Liver (tissue), 9 donors: Measurements from ENCODE around the gene ZNF792. TPM values are rescaled to one million over a fixed set of nuclear protein-coding genes. Genes with fewer than 3 reads are reported as not detected.
A peak's percentile ranks its signal among the peaks of the same experiment; 100 is the strongest.

Experiments
- DNase-seq: peaks from one replicate; pipeline ENCODE4 v3.0.0-alpha.2; 2017; ENCODE audit warnings: low spot score
- H3K27ac ChIP-seq, 2 donors: one replicate each; pipeline ENCODE4 v1.7.0; 2013; ENCODE audit warnings: inconsistent platforms in 2 of 2, low read length in 2 of 2, control low read depth in 1 of 2, low read depth in 1 of 2, mild to moderate bottlenecking in 1 of 2
- H3K27me3 ChIP-seq, 4 donors: one replicate each; pipeline versions ENCODE4 v1.6.1 to v1.7.0; 2013; ENCODE audit warnings: low read length in 3 of 4, inconsistent platforms in 1 of 4, mild to moderate bottlenecking in 1 of 4, moderate library complexity in 1 of 4; ENCODE audit not compliant: control insufficient read depth in 4 of 4, insufficient read depth in 4 of 4
- H3K36me3 ChIP-seq, 4 donors: one replicate each; pipeline versions ENCODE4 v1.6.1 to v1.7.0; 2013; ENCODE audit warnings: low read length in 3 of 4, mild to moderate bottlenecking in 3 of 4, low read depth in 1 of 4, moderate library complexity in 1 of 4; ENCODE audit not compliant: control insufficient read depth in 4 of 4, insufficient read depth in 3 of 4
- H3K4me1 ChIP-seq, 4 donors: one replicate each; pipeline versions ENCODE4 v1.6.1 to v1.7.0; 2013; ENCODE audit warnings: low read length in 3 of 4, mild to moderate bottlenecking in 3 of 4, moderate library complexity in 1 of 4; ENCODE audit not compliant: control insufficient read depth in 4 of 4, insufficient read depth in 4 of 4
- H3K4me3 ChIP-seq, 3 donors: one replicate each; pipeline versions ENCODE4 v1.6.1 to v1.7.0; 2013; ENCODE audit warnings: low read length in 3 of 3, control low read depth in 1 of 3, low read depth in 1 of 3, mild to moderate bottlenecking in 1 of 3
- H3K9ac ChIP-seq, 2 donors: one replicate each; pipeline ENCODE4 v1.7.0; 2013; ENCODE audit warnings: low read length in 2 of 2, mild to moderate bottlenecking in 2 of 2, moderate library complexity in 2 of 2, control low read depth in 1 of 2, low read depth in 1 of 2
- H3K9me3 ChIP-seq, 4 donors: one replicate each; pipeline versions ENCODE4 v1.6.1 to v1.7.0; 2013; ENCODE audit warnings: low read length in 3 of 4; ENCODE audit not compliant: control insufficient read depth in 4 of 4
- EGR1 ChIP-seq, 2 donors: IDR thresholded peaks; 2 replicates each; pipeline ENCODE4 v1.6.1; 2016 to 2018; ENCODE audit warnings: antibody characterized with exemption in 2 of 2, low read depth in 2 of 2
- FOXA1 ChIP-seq: IDR thresholded peaks from 2 replicates; pipeline ENCODE4 v1.6.1; 2016; ENCODE audit warnings: antibody characterized with exemption
- HNF4A ChIP-seq, 2 donors: conservative IDR thresholded peaks; 2 replicates each; pipeline ENCODE4 v1.6.1; 2016; ENCODE audit warnings: antibody characterized with exemption in 2 of 2, mild to moderate bottlenecking in 2 of 2
- HNF4G ChIP-seq: IDR thresholded peaks from 2 replicates; pipeline ENCODE4 v1.6.1; 2016; ENCODE audit warnings: antibody characterized with exemption
- JUND ChIP-seq, 2 donors: IDR thresholded peaks; 2 replicates each; pipeline ENCODE4 v1.6.1; 2016; ENCODE audit warnings: antibody characterized with exemption in 2 of 2
- NR2F2 ChIP-seq: IDR thresholded peaks from 2 replicates; pipeline ENCODE4 v1.6.1; 2016; ENCODE audit warnings: antibody characterized with exemption
- RAD21 ChIP-seq, 2 donors: IDR thresholded peaks; 2 replicates each; pipeline ENCODE4 v1.6.1; 2016; ENCODE audit warnings: antibody characterized with exemption in 2 of 2, mild to moderate bottlenecking in 2 of 2
- RXRA ChIP-seq, 2 donors: IDR thresholded peaks; 2 replicates each; pipeline ENCODE4 v1.6.1; 2017 to 2018; ENCODE audit warnings: antibody characterized with exemption in 2 of 2, mild to moderate bottlenecking in 1 of 2
- SP1 ChIP-seq: IDR thresholded peaks from 2 replicates; pipeline ENCODE4 v1.6.1; 2018; ENCODE audit warnings: antibody characterized with exemption, mild to moderate bottlenecking
- TAF1 ChIP-seq: conservative IDR thresholded peaks from 2 replicates; pipeline ENCODE4 v1.6.1; 2016; ENCODE audit warnings: antibody characterized with exemption, mild to moderate bottlenecking
- WGBS: extraction: QIAGEN DNeasy Blood & Tissue Kit; methylation state at CpG from one replicate; pipeline ENCODE4 v1.1.7; 2013; 5-methylcytosine and 5-hydroxymethylcytosine counted together
- polyA plus RNA-seq, 2 donors: library from polyadenylated mRNA; stranded (reverse) in 1 of 2; unstranded in 1 of 2; fragments of 200-250 nt in 1 of 2; fragments of >200 nt in 1 of 2; fragmentation: Nextera tagmentation in 1 of 2; extraction: Ambion mirVana in 1 of 2; gene quantifications; one replicate each; pipeline versions ENCODE4 v1.2.1 to v1.2.3, GENCODE V29; 2013 to 2015
- total RNA-seq, 2 donors: library from RNA; depleted of rRNA; stranded (reverse); fragments of >200 nt; gene quantifications; one replicate each; pipeline ENCODE4 v1.2.3, GENCODE V29; 2014
- TF ChIP-seq, protein P1 (sequence below): IDR thresholded peaks from 2 replicates; pipeline ENCODE4 v1.6.1; 2016; ENCODE audit warnings: antibody characterized with exemption
- TF ChIP-seq, protein P2 (sequence below): IDR thresholded peaks from 2 replicates; pipeline ENCODE4 v1.6.1; 2016; ENCODE audit warnings: antibody characterized with exemption, mild to moderate bottlenecking
- TF ChIP-seq, protein P3 (sequence below): IDR thresholded peaks from 2 replicates; pipeline ENCODE4 v1.6.1; 2016; ENCODE audit warnings: antibody characterized with exemption
- TF ChIP-seq, protein P4 (sequence below): IDR thresholded peaks from 2 replicates; pipeline ENCODE4 v1.6.1; 2016; ENCODE audit warnings: antibody characterized with exemption
- TF ChIP-seq, protein P5 (sequence below): fragments of 150-350 bp; IDR thresholded peaks from 2 replicates; pipeline ENCODE4 v1.5.1; 2017; ENCODE audit warnings: improper control_type of control experiment, low read depth, low read length; ENCODE audit not compliant: missing input control
- donor health status: healthy.
- donor health status: healthy.
- donor health status: healthy.
- donor health status: healthy.
- donor health status: healthy.

Gene ZNF792
- total and polyA plus RNA-seq, 4 donors: 0.65 to 4.9 (median 3.1) TPM

DNA sequence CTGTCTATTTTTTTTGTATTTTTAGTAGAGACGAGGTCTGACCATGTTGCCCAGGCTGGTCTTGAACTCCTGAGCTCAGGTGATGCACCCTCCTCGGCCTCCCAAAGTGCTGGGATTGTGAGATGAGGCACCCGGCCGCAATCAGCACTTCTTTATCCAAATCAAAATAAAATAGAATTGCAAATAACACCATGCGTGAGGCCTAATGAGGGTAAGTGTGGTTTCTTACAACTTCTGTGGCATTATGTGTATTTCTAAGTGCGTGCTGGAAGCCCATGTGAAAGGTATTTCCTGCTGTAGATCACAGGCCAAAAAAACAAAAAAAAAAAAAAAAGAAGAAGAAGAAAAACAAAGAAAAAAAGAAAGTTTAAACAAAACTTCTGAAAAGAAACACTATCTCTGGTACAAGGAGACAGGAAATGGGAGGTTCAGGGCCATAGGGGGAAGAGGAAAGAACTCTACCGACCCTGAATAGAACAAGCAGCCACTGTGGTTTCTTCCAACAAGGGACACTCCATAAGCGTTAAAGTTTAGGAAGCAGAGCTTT, 33.1 kb upstream of the ZNF792 start:
- H3K27me3 ChIP-seq: no peaks in the 10 kb centered on the region

DNA sequence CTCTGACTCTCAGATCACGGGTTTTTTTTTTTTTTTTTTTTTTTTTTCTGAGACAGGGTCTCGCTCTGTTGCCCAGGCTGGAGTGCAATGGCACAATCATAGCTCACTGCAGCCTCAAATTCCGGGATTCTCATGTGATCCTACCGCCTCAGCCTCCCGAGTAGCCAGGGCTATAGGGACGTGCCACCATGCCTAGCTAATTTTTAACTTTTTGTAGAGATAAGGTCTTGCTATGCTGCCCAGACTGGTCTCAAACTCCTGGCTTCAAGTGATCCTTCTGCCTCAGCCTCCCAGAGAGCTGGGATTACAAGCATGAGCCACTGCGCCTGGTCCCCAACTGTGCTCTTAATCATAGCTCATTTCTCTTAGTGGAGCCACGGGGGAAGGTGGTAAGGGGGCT, 31.5 kb upstream of the ZNF792 start:
- H3K27me3 ChIP-seq: no peaks in the 10 kb centered on the region
- peak overlapping the region; percentile 68 to 70 for H3K27ac ChIP-seq
- TF ChIP-seq, protein P1, sequence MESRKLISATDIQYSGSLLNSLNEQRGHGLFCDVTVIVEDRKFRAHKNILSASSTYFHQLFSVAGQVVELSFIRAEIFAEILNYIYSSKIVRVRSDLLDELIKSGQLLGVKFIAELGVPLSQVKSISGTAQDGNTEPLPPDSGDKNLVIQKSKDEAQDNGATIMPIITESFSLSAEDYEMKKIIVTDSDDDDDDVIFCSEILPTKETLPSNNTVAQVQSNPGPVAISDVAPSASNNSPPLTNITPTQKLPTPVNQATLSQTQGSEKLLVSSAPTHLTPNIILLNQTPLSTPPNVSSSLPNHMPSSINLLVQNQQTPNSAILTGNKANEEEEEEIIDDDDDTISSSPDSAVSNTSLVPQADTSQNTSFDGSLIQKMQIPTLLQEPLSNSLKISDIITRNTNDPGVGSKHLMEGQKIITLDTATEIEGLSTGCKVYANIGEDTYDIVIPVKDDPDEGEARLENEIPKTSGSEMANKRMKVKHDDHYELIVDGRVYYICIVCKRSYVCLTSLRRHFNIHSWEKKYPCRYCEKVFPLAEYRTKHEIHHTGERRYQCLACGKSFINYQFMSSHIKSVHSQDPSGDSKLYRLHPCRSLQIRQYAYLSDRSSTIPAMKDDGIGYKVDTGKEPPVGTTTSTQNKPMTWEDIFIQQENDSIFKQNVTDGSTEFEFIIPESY: no peak
- TF ChIP-seq, protein P2, sequence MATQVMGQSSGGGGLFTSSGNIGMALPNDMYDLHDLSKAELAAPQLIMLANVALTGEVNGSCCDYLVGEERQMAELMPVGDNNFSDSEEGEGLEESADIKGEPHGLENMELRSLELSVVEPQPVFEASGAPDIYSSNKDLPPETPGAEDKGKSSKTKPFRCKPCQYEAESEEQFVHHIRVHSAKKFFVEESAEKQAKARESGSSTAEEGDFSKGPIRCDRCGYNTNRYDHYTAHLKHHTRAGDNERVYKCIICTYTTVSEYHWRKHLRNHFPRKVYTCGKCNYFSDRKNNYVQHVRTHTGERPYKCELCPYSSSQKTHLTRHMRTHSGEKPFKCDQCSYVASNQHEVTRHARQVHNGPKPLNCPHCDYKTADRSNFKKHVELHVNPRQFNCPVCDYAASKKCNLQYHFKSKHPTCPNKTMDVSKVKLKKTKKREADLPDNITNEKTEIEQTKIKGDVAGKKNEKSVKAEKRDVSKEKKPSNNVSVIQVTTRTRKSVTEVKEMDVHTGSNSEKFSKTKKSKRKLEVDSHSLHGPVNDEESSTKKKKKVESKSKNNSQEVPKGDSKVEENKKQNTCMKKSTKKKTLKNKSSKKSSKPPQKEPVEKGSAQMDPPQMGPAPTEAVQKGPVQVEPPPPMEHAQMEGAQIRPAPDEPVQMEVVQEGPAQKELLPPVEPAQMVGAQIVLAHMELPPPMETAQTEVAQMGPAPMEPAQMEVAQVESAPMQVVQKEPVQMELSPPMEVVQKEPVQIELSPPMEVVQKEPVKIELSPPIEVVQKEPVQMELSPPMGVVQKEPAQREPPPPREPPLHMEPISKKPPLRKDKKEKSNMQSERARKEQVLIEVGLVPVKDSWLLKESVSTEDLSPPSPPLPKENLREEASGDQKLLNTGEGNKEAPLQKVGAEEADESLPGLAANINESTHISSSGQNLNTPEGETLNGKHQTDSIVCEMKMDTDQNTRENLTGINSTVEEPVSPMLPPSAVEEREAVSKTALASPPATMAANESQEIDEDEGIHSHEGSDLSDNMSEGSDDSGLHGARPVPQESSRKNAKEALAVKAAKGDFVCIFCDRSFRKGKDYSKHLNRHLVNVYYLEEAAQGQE: no peak
- TF ChIP-seq RAD21 (IDR thresholded peaks at IDR 0.05): no peak
- TF ChIP-seq JUND (IDR thresholded peaks at IDR 0.05): no peak
- TF ChIP-seq, protein P3, sequence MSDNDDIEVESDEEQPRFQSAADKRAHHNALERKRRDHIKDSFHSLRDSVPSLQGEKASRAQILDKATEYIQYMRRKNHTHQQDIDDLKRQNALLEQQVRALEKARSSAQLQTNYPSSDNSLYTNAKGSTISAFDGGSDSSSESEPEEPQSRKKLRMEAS: no peak
- no peak for TF ChIP-seq TAF1
- no peak for TF ChIP-seq SP1
- no peak for TF ChIP-seq NR2F2
- no peak for TF ChIP-seq HNF4G
- TF ChIP-seq FOXA1: no peak
- TF ChIP-seq, protein P4, sequence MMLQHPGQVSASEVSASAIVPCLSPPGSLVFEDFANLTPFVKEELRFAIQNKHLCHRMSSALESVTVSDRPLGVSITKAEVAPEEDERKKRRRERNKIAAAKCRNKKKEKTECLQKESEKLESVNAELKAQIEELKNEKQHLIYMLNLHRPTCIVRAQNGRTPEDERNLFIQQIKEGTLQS: no peak
- TF ChIP-seq, protein P5, sequence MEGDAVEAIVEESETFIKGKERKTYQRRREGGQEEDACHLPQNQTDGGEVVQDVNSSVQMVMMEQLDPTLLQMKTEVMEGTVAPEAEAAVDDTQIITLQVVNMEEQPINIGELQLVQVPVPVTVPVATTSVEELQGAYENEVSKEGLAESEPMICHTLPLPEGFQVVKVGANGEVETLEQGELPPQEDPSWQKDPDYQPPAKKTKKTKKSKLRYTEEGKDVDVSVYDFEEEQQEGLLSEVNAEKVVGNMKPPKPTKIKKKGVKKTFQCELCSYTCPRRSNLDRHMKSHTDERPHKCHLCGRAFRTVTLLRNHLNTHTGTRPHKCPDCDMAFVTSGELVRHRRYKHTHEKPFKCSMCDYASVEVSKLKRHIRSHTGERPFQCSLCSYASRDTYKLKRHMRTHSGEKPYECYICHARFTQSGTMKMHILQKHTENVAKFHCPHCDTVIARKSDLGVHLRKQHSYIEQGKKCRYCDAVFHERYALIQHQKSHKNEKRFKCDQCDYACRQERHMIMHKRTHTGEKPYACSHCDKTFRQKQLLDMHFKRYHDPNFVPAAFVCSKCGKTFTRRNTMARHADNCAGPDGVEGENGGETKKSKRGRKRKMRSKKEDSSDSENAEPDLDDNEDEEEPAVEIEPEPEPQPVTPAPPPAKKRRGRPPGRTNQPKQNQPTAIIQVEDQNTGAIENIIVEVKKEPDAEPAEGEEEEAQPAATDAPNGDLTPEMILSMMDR: no peak
- TF ChIP-seq RXRA (IDR thresholded peaks at IDR 0.05): no peak
- TF ChIP-seq HNF4A (conservative IDR thresholded peaks at IDR 0.05): no peak
- no peak for TF ChIP-seq EGR1 (IDR thresholded peaks at IDR 0.05; ENCODE audit: low read depth in 2 of 2)
- no peaks in the 10 kb centered on the region for H3K9me3 ChIP-seq
- WGBS: 55% methylated on average over 8 of the region's 8 CpGs
- no peak for DNase-seq
- H3K4me1 ChIP-seq: peaks cover 10 to 27% (median 18%) of the 10 kb centered on the region in 4 donors
- H3K36me3 ChIP-seq: no peaks in the 10 kb centered on the region
- peak overlapping the region in 1 of 2 donors; percentile 75 for H3K9ac ChIP-seq
- H3K4me3 ChIP-seq: no peak overlapping the region

More for the DNA sequence above, 33.1 kb upstream of the ZNF792 start:
- H3K4me1 ChIP-seq: peaks cover 10 to 36% (median 18%) of the 10 kb centered on the region in 4 donors
- TF ChIP-seq RXRA (IDR thresholded peaks at IDR 0.05) (peak in 1 of 2 donors; percentile 16), NR2F2 (peak; percentile 83)
- TF ChIP-seq, protein P1: no peak
- DNase-seq: no peak
- no peaks in the 10 kb centered on the region for H3K36me3 ChIP-seq
- 65% methylated on average over 8 of the region's 8 CpGs for WGBS
- H3K9me3 ChIP-seq: no peaks in the 10 kb centered on the region
- H3K27ac ChIP-seq: peak overlapping the region; percentile 44 to 60
- H3K9ac ChIP-seq: no peak overlapping the region
- H3K4me3 ChIP-seq: no peak overlapping the region
